Left ventricle myocardium superior (tissue), 1 donor: ENCODE results near the gene SLC16A12. TPM values are rescaled to one million over a fixed set of nuclear protein-coding genes. Genes with fewer than 3 reads are reported as not detected.
A peak's percentile ranks its signal among the peaks of the same experiment; 100 is the strongest.

Source experiments
- ATAC-seq: fragments of 200-7000 bp; cut with Tn5 transposase; one replicate; pipeline ENCODE4 v1.9.1; 2020; ENCODE audit warnings: mild to moderate bottlenecking, moderate library complexity
- DNase-seq: peaks from one replicate; pipeline ENCODE4 v3.0.0-alpha.2; 2020
- intact Hi-C: fragments of 100-400 bp; cut with micrococcal nuclease; formaldehyde crosslinking; loops from one replicate; pipeline ENCODE4 v1.11.0; 2022
- total RNA-seq: library from RNA; stranded (reverse); fragmentation: NEBNext Ultra II Directional; extraction: Animal tissue kit (Norgen Biotek cat#: 25700); gene quantifications from one replicate; pipeline ENCODE4 v1.2.1, GENCODE V29; 2021
- donor health status: DM: no; HTN: yes; CAD: no; lungs with severe emphysema.

SLC16A12 gene
- total RNA-seq, 1 donor from 2014 or later, result 1.1 TPM

- ATAC-seq (peak; percentile 53), DNase-seq (no peak)
- intact Hi-C loops, result no loop called here
These were observed 56.4 kb downstream of the SLC16A12 start for GRCh38 chr10:89478739-89479654.

DNA sequence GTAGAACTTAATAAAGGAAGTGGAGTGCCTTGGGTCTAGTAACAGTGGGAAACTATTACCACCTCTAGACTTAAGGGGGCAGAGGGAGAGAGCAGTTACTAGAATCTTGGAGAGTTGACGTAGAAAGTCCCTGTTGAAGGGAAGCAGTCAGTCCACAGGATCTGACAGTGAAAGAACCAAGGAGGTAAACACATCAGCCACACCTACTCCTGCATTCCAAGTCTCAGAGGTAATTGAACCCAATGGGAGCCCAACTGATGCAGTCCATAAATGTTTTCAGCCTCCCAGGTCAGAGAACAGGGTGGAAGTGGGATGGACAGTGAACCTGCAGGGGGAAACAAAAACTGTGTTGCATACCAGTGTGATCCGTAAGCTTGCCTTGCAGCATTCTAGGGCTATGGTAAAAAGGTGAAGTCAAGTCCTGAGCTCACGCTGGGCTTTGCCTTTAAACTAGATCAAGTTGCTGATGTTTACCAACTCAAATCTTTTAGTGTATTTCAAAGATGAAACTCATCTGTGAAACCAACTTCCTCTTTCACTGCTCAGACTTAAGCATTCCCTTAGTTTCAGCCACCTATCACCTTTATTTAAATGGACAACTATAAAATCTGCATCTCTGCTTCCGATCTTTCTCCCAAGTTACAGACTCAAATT, 57.2 kb downstream of the SLC16A12 start:
- ATAC-seq (no peak), DNase-seq (no peak)
- intact Hi-C loops, result no loop called here

DNA sequence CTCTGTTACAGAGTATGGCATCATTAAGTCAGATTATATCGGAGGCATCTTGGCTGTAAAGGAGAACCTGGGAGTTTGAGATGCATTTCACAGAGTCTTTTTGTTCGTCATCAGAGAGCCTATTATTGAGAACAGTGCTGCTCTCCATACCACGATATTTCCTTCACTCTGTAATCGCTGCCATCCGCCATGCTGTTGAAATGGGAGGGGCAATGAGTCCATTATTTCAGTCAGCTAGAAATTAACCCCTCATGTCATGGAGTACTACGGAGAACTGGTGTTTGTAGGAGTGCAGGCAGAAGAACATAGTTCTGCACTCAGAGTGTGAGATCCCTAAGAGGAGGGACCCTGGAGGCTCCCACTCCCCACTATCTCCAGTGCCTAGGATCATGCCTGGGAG, 59.2 kb downstream of the SLC16A12 start:
- DNase-seq (no peak), ATAC-seq (peak; percentile 4)
- intact Hi-C loops, result no loop called here

DNA sequence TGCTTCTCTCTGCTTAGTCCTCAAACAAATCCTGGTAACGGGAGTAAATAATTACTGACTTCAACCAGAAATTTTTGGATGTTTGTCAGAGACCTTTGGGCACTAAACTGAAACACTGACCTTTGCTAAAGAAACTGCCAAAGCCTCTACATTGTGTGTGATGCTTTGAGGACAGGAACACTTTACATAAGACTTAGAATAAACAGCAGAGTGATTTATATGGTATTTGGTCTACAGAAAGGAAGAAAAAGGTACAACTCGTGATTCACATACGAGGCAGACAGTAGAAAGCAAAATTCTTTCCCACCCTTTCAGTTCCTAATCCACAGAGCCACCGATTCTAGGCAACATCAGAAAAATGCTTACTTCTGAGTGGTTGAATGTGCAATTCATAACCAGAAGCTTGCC, 59.8 kb downstream of the SLC16A12 start:
- ATAC-seq (no peak), DNase-seq (no peak)
- intact Hi-C loops, result no loop called here

DNA sequence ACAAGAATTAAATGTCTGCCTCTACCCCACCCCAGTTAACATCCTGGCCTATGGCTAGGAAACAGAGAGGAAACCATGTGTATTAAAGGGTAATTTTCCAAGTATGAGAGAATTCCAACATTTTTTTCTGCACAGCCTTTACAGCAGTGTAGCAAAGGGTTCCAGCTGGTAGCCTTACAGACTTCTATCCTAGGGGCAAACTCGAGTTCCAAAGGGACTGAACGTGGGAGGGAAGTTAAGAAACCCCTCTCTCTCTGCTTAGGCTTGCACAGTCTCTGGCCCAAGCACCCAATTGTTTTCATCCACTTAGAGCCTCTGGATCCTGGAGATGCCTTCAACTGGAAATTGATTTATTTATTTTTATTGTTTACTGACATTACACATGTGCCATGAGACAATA, 60.3 kb downstream of the SLC16A12 start:
- peak; percentile 55 for ATAC-seq
- no peak for DNase-seq
- intact Hi-C loops, result no loop called here

DNA sequence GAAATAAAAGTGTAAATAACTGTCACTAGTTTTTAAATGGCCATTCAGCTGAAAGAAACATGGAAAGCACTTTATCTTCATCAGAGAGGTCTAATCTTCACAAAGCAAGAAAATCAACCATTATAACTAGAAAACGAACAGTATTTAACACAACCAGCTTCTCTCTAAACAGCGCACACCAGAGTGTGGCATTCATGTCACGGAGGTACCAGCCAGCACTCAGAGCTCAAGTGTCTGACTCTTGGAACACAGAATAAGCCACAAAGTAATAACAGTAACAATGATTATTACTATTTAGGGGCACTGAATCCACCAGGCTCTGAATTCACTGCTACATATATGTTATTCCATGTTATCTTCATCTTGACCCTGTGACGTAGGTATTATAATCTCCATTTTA, 60.9 kb downstream of the SLC16A12 start:
- intact Hi-C loops, result no loop called here
- ATAC-seq, result peak; percentile 34
- DNase-seq, result no peak

GRCh38 chr10:89471110-89471809, 64.1 kb downstream of the SLC16A12 start:
- intact Hi-C loops, result no loop called here
- DNase-seq (no peak), ATAC-seq (no peak)

- DNase-seq (no peak), ATAC-seq (no peak)
- intact Hi-C loops, result no loop called here
These were observed 64.8 kb downstream of the SLC16A12 start for GRCh38 chr10:89470628-89471027.

DNA sequence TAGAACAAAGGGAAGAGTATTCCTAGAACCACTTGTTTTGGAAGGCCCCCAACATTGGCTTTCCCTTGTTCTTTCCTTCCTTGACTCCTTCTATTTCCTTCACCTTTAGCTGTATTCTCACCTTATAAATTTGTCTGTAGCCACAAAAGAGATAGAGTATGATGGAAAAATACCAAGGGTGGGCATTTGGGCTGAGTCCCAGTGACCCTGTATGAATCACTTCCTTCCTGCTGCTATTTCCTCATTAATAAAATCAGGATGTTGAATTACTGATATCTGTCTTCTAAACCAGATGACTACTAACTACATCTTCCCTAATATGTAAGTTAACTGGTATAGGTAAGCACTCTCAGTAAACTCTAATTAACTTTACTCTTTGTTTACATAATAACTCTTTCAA, 65.9 kb downstream of the SLC16A12 start:
- DNase-seq (no peak), ATAC-seq (no peak)
- intact Hi-C loops, result no loop called here

DNA sequence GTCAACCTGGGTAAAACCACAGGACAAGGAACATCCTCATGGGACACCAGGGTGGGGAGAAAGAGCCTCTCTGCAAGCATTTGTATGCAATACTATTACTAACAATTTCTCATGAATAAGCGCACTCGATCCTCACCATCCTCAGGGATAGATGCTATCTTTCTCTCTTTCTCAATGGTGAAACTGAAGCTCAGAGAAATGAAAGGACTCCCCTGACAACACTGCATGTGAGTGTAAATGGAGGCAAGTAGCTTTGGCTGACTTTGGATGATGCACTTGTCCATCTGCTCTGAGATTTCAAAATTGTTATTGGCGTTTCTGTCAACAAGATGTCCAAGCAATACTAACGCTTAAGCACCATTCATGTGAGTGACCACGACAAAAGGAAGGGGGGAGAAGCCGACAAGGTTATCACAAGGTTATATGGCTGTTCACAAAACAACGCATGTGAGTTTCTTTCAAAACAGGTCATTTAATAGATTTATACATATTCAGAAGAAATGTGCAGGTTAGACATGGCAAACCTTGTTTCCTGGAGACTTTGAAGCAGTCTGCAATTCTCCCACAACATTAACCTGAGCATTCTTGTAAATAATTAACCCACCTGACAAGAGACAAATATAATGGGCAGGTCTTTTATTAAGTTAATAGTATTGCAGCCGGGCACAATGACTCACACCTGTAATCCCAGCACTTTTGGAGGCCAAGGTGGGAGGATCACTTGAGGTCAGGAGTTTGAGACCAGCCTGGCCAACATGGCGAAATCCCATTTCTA, 67.0 kb downstream of the SLC16A12 start:
- DNase-seq, result no peak
- intact Hi-C loops, result no loop called here
- no peak for ATAC-seq

GRCh38 chr10:89466599-89467035, 68.8 kb downstream of the SLC16A12 start:
- DNase-seq (no peak), ATAC-seq (peak; percentile 71)
- intact Hi-C loops, result no loop called here

DNA sequence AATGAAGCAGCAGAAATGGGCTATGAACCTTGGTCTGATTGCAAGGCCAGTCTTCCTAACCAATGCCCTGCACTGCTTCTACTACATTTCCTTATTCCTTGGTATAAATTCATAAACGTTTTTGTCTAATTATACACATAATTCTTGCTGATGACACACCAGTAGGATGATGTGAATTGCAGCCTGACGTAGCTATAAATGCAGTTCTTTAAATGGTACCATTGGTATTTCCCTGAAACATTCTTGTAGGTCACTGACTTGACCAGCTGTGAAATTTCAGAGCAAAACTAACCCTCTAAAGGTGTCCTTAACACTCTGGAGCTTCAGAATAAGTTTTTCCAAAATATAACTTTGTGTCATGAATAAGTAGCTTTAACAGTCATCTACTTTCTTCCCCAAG, 70.2 kb downstream of the SLC16A12 start:
- no peak for DNase-seq
- intact Hi-C loops, result no loop called here
- ATAC-seq, result no peak

- ATAC-seq (peak; percentile 58), DNase-seq (no peak)
- intact Hi-C loops, result no loop called here
These were observed 71.4 kb downstream of the SLC16A12 start for GRCh38 chr10:89463846-89464537.

DNA sequence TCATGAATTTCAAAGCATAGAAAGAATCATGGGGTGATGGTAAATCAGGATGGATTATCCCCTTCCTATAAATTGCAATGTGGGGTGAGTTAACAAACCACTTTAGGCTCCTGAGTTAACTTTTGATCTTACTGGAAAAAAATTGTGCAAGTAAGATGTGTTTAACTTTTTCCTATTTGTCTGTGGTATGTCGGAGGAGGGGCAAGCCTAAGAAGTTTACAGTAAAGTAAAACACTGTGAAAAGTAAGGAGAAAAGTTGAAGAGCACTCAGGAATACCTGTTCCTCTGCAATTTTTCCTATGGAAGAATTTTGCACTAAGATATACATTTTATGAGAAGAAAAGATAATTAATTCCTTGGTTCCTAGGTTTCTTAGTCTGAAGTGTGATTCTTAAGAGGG, 76.6 kb downstream of the SLC16A12 start:
- no peak for ATAC-seq
- DNase-seq, result no peak
- intact Hi-C loops, result no loop called here

DNA sequence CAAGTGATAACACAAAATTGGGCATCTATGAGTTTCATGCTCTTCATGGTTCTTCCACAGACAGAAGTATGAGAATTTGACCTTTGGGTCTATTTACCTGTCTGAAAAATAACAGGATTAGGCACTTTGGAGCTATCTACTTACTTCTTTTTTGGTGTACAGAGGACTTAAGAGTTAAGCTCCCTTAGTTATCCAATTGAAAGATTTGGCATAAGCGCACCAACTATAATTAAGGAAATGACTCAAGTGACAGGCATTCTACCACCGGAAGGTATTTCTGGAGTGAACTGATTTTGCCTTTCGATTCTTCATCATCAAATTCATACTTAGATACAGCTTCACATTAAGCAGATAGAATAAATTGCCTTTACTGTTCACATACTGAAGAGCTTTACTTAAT, 77.1 kb downstream of the SLC16A12 start:
- DNase-seq, result no peak
- peak; percentile 74 for ATAC-seq
- intact Hi-C loops, result no loop called here

DNA sequence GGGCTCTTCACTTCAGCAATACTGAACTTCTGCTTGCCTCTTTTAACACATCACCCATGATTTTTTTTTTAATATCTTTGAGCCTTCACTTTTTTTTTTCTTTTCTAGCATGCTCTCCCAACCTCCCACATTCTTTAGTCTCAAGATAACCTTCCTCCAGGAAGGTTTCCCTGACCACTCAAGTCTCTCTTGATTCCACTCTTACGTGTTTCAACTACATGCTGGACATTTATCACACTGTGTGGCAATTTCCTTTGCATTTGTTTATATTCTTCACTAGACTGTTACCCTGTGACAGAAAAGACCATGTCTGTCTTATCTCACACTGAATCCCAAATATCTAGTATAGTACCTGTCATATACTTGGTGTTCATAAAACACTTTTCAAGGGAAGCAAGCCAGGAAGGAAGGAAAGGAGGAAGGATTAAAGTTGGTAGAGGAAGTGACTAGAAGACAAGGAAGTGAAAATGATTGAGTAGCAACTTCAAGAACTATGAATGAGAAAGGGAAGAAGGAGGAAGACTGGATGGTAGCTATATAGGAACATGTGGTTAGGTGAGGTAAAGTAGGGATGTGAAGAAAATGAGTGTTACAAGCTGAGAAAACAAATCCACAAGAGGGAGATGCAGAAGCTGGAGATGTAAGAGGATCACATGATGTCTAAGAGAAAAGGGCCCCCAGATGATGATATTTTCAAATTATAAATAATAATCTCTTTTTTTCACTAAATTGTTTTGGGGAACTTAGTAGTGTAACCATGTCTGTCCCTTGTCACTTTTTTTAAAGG, 80.6 kb downstream of the SLC16A12 start:
- ATAC-seq (no peak), DNase-seq (no peak)
- intact Hi-C loops, result no loop called here

DNA sequence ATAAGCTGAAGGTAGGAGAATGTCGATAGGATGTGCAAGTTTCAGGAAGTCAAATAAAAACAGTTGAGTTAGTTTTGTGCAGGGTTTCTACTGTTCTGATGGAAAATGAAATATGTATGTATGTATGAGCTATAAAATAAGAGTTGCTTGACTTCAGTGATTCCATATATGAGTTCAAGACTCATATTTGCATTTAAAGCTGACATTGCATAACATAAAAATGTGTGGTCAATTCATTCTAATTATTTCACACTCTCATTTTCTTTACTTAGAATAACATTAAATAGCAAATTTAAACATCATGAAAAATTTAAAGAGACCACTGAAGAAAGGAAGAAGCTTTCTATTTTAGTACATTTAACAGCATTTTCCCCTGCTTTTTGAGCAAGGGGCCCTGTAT, 83.2 kb downstream of the SLC16A12 start:
- no peak for DNase-seq
- intact Hi-C loops, result no loop called here

GRCh38 chr10:89450901-89451300, 84.5 kb downstream of the SLC16A12 start:
- intact Hi-C loops, result no loop called here
- no peak for ATAC-seq
- no peak for DNase-seq

More for the DNA sequence above, 83.2 kb downstream of the SLC16A12 start:
- no peak for ATAC-seq
